DOHH2 (cell line): ENCODE measurements around the gene CELF1.

Source experiments
- CTCF ChIP-seq: fragments of 200-600 bp; sonication (generic); IDR thresholded peaks from one replicate; pipeline ENCODE4 v1.5.1; 2014; ENCODE audit warnings: antibody characterized with exemption, mild to moderate bottlenecking, low read depth, low read length; ENCODE audit not compliant: poor library complexity, severe bottlenecking
- EZH2phosphoT487 ChIP-seq: fragments of 200-600 bp; sonication (generic); IDR thresholded peaks from 2 replicates; pipeline ENCODE4 v1.6.1; 2017; ENCODE audit warnings: borderline replicate concordance, mild to moderate bottlenecking, antibody characterized with exemption, low read length, moderate library complexity, mixed read lengths

DNA sequence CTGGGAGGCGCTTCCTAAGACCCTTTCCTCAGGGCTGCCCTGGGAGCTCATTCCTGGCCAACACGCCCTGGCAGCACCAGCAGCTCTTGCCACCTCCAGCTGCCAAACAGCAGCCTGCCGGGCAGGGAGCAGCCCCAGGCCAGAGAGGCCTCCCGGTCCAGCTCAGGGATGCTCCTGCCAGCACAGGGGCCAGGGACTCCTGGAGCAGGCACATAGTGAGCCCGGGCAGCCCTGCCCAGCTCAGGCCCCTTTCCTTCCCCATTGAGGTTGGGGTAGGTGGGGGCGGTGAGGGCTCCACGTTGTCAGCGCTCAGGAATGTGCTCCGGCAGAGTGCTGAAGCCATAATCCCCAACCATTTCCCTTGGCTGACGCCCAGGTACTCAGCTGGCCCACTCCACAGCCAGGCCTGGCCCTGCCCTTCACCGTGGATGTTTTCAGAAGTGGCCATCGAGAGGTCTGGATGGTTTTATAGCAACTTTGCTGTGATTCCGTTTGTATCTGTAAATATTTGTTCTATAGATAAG lies 136.9 kb downstream of the CELF1 start:
- no peak for TF ChIP-seq CTCF
- TF ChIP-seq EZH2phosphoT487: no peak
